PC-9 (cell line): ENCODE data around the gene RNF11. TPM values are rescaled to one million over a fixed set of nuclear protein-coding genes. Genes with fewer than 3 reads are reported as not detected.
A peak's percentile ranks its signal among the peaks of the same experiment; 100 is the strongest.

Source experiments
- BruUV-seq: library from RNA; stranded (reverse); fragments of 400-500 nt; replicated peaks from 2 replicates; lab custom pipeline; 2021; lab: Mats Ljungman, UMichigan
- CTCF ChIA-PET: fragments of 300-600 bp; sonication (Branson Sonifier 250); formaldehyde crosslinking; loops from one replicate; lab custom pipeline; 2022; ENCODE audit warnings: antibody characterized with exemption; lab: Charles Lee
- POLR2A ChIA-PET: fragments of 300-600 bp; sonication (Branson Sonifier 250); formaldehyde crosslinking; loops from one replicate; lab custom pipeline; 2022; ENCODE audit warnings: antibody characterized with exemption; ENCODE audit not compliant: unreplicated experiment; lab: Charles Lee
- DNase-seq, 2 experiments: peaks; one replicate each; pipeline versions ENCODE4 v3.0.0 to v3.0.0-alpha.2; 2015 to 2022; ENCODE audit warnings: mixed read lengths in 1 of 2
- H2AFZ ChIP-seq: fragments of 200-600 bp; sonication (generic); 2 replicates; pipeline ENCODE4 v1.8.1; 2017; ENCODE audit warnings: antibody characterized with exemption
- H3F3A ChIP-seq: fragments of 200-600 bp; sonication (generic); 2 replicates; pipeline ENCODE4 v1.8.1; 2017; ENCODE audit warnings: antibody characterized with exemption, mild to moderate bottlenecking, low read depth; ENCODE audit not compliant: insufficient read depth
- H3K27ac ChIP-seq: fragments of 200-600 bp; sonication (generic); 2 replicates; pipeline ENCODE4 v1.6.1; 2016; ENCODE audit warnings: mixed run types
- H3K27me3 ChIP-seq: fragments of 200-600 bp; sonication (generic); 2 replicates; pipeline ENCODE4 v1.6.1; 2016; ENCODE audit warnings: low read depth, mixed run types; ENCODE audit not compliant: insufficient read depth
- H3K36me3 ChIP-seq: fragments of 200-600 bp; sonication (generic); 2 replicates; pipeline ENCODE4 v1.6.1; 2016; ENCODE audit warnings: low read depth, mixed run types
- H3K4me1 ChIP-seq: fragments of 200-600 bp; sonication (generic); replicated peaks from 2 replicates; pipeline ENCODE4 v1.6.1; 2016; ENCODE audit warnings: mixed run types; ENCODE audit not compliant: insufficient read depth
- H3K4me2 ChIP-seq: fragments of 200-600 bp; sonication (generic); 2 replicates; pipeline ENCODE4 v1.6.1; 2017; ENCODE audit warnings: mixed run types
- H3K4me3 ChIP-seq: fragments of 200-600 bp; sonication (generic); 2 replicates; pipeline ENCODE4 v1.6.1; 2016; ENCODE audit warnings: mixed run types
- H3K79me2 ChIP-seq: fragments of 200-600 bp; sonication (generic); 2 replicates; pipeline ENCODE4 v1.6.1; 2017; ENCODE audit warnings: low read depth, mixed run types
- H3K9me2 ChIP-seq: fragments of 200-600 bp; sonication (generic); 2 replicates; pipeline ENCODE4 v1.8.1; 2017; ENCODE audit warnings: mild to moderate bottlenecking; ENCODE audit not compliant: insufficient read depth
- H3K9me3 ChIP-seq: fragments of 200-600 bp; sonication (generic); 2 replicates; pipeline ENCODE4 v1.8.1; 2016; ENCODE audit warnings: low read depth; ENCODE audit not compliant: insufficient read depth
- H4K20me1 ChIP-seq: fragments of 200-600 bp; sonication (generic); 2 replicates; pipeline ENCODE4 v1.8.1; 2017; ENCODE audit not compliant: insufficient read depth
- CTCF ChIP-seq: fragments of 200-600 bp; sonication (generic); conservative IDR thresholded peaks from 2 replicates; pipeline ENCODE4 v1.6.1; 2017; ENCODE audit warnings: mixed run types, antibody characterized with exemption, mild to moderate bottlenecking, moderate library complexity
- EZH2 ChIP-seq: fragments of 200-600 bp; sonication (generic); IDR thresholded peaks from 2 replicates; pipeline ENCODE4 v1.8.0; 2017; ENCODE audit warnings: antibody characterized with exemption, low read depth
- intact Hi-C: fragments of 100-400 bp; cut with micrococcal nuclease; formaldehyde crosslinking; loops from one replicate; pipeline ENCODE4 v1.10.0; 2022; ENCODE audit not compliant: unreplicated experiment
- total RNA-seq: library from RNA; stranded (reverse); gene quantifications from 2 replicates; pipeline ENCODE4 v1.2.3, GENCODE V29; 2021

Gene RNF11
- total RNA-seq, 1 experiment from 2014 or later: 73.2 TPM

GRCh38 chr1:51283979-51284378 lies 47.9 kb downstream of the RNF11 start:
- H3K27ac ChIP-seq: no peak overlapping the region
- H3K4me2 ChIP-seq: no peak overlapping the region
- no peak for TF ChIP-seq CTCF
- no peak for TF ChIP-seq EZH2
- no peaks in the 10 kb centered on the region; the same call in 1 of the 2 replicates for H3F3A ChIP-seq
- no peaks in the 10 kb centered on the region for H3K9me3 ChIP-seq
- no peaks in the 10 kb centered on the region for H3K79me2 ChIP-seq
- BruUV-seq: no TSS peak
- no peaks in the 10 kb centered on the region for H3K4me1 ChIP-seq
- CTCF ChIA-PET: no interaction called here
- no peak for DNase-seq
- no peak overlapping the region for H3K4me3 ChIP-seq
- POLR2A ChIA-PET: no interaction called here
- H3K9me2 ChIP-seq: no peaks in the 10 kb centered on the region
- H3K27me3 ChIP-seq: no peaks in the 10 kb centered on the region
- no peaks in the 10 kb centered on the region for H3K36me3 ChIP-seq
- no peaks in the 10 kb centered on the region for H4K20me1 ChIP-seq
- no peak overlapping the region for H2AFZ ChIP-seq
- intact Hi-C loops: no loop called here

GRCh38 chr1:51284487-51284954 lies 48.4 kb downstream of the RNF11 start:
- Histone ChIP-seq H3K4me2 (no peak overlapping the region), H3K36me3 (no peaks in the 10 kb centered on the region), H3K4me3 (no peak overlapping the region), H3K9me2 (no peaks in the 10 kb centered on the region), H3F3A (no peaks in the 10 kb centered on the region), H3K27me3 (no peaks in the 10 kb centered on the region), H3K79me2 (no peaks in the 10 kb centered on the region), H4K20me1 (no peaks in the 10 kb centered on the region), H3K9me3 (no peaks in the 10 kb centered on the region), H3K4me1 (no peaks in the 10 kb centered on the region), H3K27ac (no peak overlapping the region), H2AFZ (no peak overlapping the region)
- TF ChIP-seq CTCF (no peak), EZH2 (no peak)
- CTCF ChIA-PET: no interaction called here
- BruUV-seq: no TSS peak
- DNase-seq: peak in 1 of 2 experiments; percentile 21
- POLR2A ChIA-PET: no interaction called here
- intact Hi-C loops: no loop called here

- DNase-seq: no peak
- intact Hi-C loops: no loop called here
- Histone ChIP-seq H3K9me2 (no peaks in the 10 kb centered on the region), H3K27me3 (no peaks in the 10 kb centered on the region), H3K4me2 (no peak overlapping the region), H3F3A (no peaks in the 10 kb centered on the region), H4K20me1 (no peaks in the 10 kb centered on the region), H3K4me1 (no peaks in the 10 kb centered on the region), H2AFZ (no peak overlapping the region), H3K36me3 (no peaks in the 10 kb centered on the region), H3K27ac (no peak overlapping the region), H3K9me3 (no peaks in the 10 kb centered on the region), H3K79me2 (no peaks in the 10 kb centered on the region), H3K4me3 (no peak overlapping the region)
- CTCF ChIA-PET: no interaction called here
- TF ChIP-seq CTCF: no peak
- no peak for TF ChIP-seq EZH2
- no TSS peak for BruUV-seq
- POLR2A ChIA-PET: no interaction called here
Measured at GRCh38 chr1:51285055-51285454, 49.0 kb downstream of the RNF11 start.
